GM23338 (cell line): Measurements from ENCODE around the gene SNN. TPM values are rescaled to one million over a fixed set of nuclear protein-coding genes. Genes with fewer than 3 reads are reported as not detected.

Experiments used
- ATAC-seq: fragments of 200-7000 bp; cut with Tn5 transposase; 3 replicates; pipeline ENCODE4 v1.9.1; 2020
- DNase-seq: peaks from one replicate; pipeline ENCODE4 v3.0.0-alpha.2; 2015; ENCODE audit warnings: low spot score
- H2AFZ ChIP-seq: fragments of 200-600 bp; sonication (generic); 2 replicates; pipeline ENCODE4 v1.8.0; 2016; ENCODE audit warnings: antibody characterized with exemption, mild to moderate bottlenecking, moderate library complexity
- H3F3A ChIP-seq: fragments of 200-600 bp; sonication (generic); replicated peaks from 2 replicates; pipeline ENCODE4 v1.8.0; 2017; ENCODE audit warnings: antibody characterized with exemption, mixed run types, low read depth
- H3K27ac ChIP-seq: fragments of 200-600 bp; sonication (generic); 2 replicates; pipeline ENCODE4 v1.6.1; 2016; ENCODE audit warnings: low read depth
- H3K27me3 ChIP-seq: fragments of 200-600 bp; sonication (generic); 2 replicates; pipeline ENCODE4 v1.8.0; 2016; ENCODE audit warnings: mild to moderate bottlenecking, mixed run types, moderate library complexity; ENCODE audit not compliant: insufficient read depth
- H3K36me3 ChIP-seq: fragments of 200-600 bp; sonication (generic); 2 replicates; pipeline ENCODE4 v1.8.0; 2016; ENCODE audit warnings: mild to moderate bottlenecking; ENCODE audit not compliant: insufficient read depth
- H3K4me1 ChIP-seq: fragments of 200-600 bp; sonication (generic); 2 replicates; pipeline ENCODE4 v1.8.0; 2016; ENCODE audit warnings: mild to moderate bottlenecking, moderate library complexity; ENCODE audit not compliant: insufficient read depth
- H3K4me2 ChIP-seq: fragments of 200-600 bp; sonication (generic); 2 replicates; pipeline ENCODE4 v1.7.1; 2017; ENCODE audit warnings: mixed run types
- H3K4me3 ChIP-seq: fragments of 200-600 bp; sonication (generic); 2 replicates; pipeline ENCODE4 v1.6.1; 2016; ENCODE audit warnings: mixed run types
- H3K79me2 ChIP-seq: fragments of 200-600 bp; sonication (generic); replicated peaks from 2 replicates; pipeline ENCODE4 v1.8.0; 2017; ENCODE audit warnings: mild to moderate bottlenecking; ENCODE audit not compliant: insufficient read depth
- H3K9me2 ChIP-seq: fragments of 200-600 bp; sonication (generic); 2 replicates; pipeline ENCODE4 v1.8.0; 2017; ENCODE audit not compliant: insufficient read depth
- H4K20me1 ChIP-seq: fragments of 200-600 bp; sonication (generic); replicated peaks from 2 replicates; pipeline ENCODE4 v1.8.0; 2017; ENCODE audit warnings: mild to moderate bottlenecking; ENCODE audit not compliant: insufficient read depth
- H3K27ac Mint-ChIP-seq: 2 replicates; pipeline ENCODE4 v1.8.0; 2020; ENCODE audit warnings: inconsistent platforms, mild to moderate bottlenecking, moderate library complexity, mixed read lengths
- H3K27me3 Mint-ChIP-seq: 3 replicates; pipeline ENCODE4 v1.8.0; 2022; ENCODE audit warnings: low read depth, mild to moderate bottlenecking, moderate library complexity, mixed read lengths, inconsistent platforms; ENCODE audit not compliant: insufficient read depth, poor library complexity
- H3K36me3 Mint-ChIP-seq: 3 replicates; pipeline ENCODE4 v1.8.0; 2021; ENCODE audit warnings: low read depth, mild to moderate bottlenecking, inconsistent platforms, moderate library complexity, mixed read lengths
- H3K4me1 Mint-ChIP-seq: 3 replicates; pipeline ENCODE4 v1.8.0; 2020; ENCODE audit warnings: mild to moderate bottlenecking, inconsistent platforms, mixed read lengths
- H3K4me3 Mint-ChIP-seq: 3 replicates; pipeline ENCODE4 v1.8.0; 2021; ENCODE audit warnings: moderate library complexity, mild to moderate bottlenecking, inconsistent platforms, mixed read lengths
- H3K9me3 Mint-ChIP-seq: 3 replicates; pipeline ENCODE4 v1.8.0; 2020; ENCODE audit warnings: moderate library complexity, mild to moderate bottlenecking, inconsistent platforms, mixed read lengths
- CREB1 ChIP-seq: fragments of 250-450 bp; sonication (Bioruptor Pico); IDR thresholded peaks from 2 replicates; pipeline ENCODE4 v1.5.0; 2020; ENCODE audit warnings: low read depth, mild to moderate bottlenecking, moderate library complexity
- CTCF ChIP-seq, 2 experiments: fragments of 200-600 bp in 1 of 2; sonication (generic) in 1 of 2; conservative IDR thresholded peaks; 2 replicates each; pipeline versions ENCODE4 v1.5.1 to v1.6.1; 2016 to 2017; ENCODE audit warnings: antibody characterized with exemption in 2 of 2, low read depth in 2 of 2, mild to moderate bottlenecking in 2 of 2, moderate library complexity in 1 of 2
- ETS1 ChIP-seq: IDR thresholded peaks from 2 replicates; pipeline ENCODE4 v1.6.1; 2016; ENCODE audit warnings: antibody characterized with exemption
- EZH2 ChIP-seq: fragments of 200-600 bp; sonication (generic); IDR thresholded peaks from one replicate; pipeline ENCODE4 v1.8.0; 2017; ENCODE audit warnings: antibody characterized with exemption, mild to moderate bottlenecking, low read depth; ENCODE audit not compliant: unreplicated experiment
- EZH2phosphoT487 ChIP-seq: fragments of 200-600 bp; sonication (generic); IDR thresholded peaks from one replicate; pipeline ENCODE4 v1.8.1; 2018; ENCODE audit warnings: antibody characterized with exemption; ENCODE audit not compliant: unreplicated experiment
- JUNB ChIP-seq: IDR thresholded peaks from one replicate; pipeline ENCODE4 v1.6.1; 2016; ENCODE audit warnings: antibody characterized with exemption; ENCODE audit not compliant: unreplicated experiment
- NANOG ChIP-seq: IDR thresholded peaks from 2 replicates; pipeline ENCODE4 v1.6.1; 2016; ENCODE audit warnings: antibody characterized with exemption, borderline replicate concordance
- POLR2AphosphoS5 ChIP-seq: IDR thresholded peaks from 2 replicates; pipeline ENCODE4 v1.6.1; 2016; ENCODE audit warnings: antibody characterized with exemption, low read depth
- REST ChIP-seq: IDR thresholded peaks from one replicate; pipeline ENCODE4 v1.6.1; 2018; ENCODE audit warnings: antibody characterized with exemption; ENCODE audit not compliant: unreplicated experiment
- STAT1 ChIP-seq: IDR thresholded peaks from one replicate; pipeline ENCODE4 v1.6.1; 2016; ENCODE audit warnings: antibody characterized with exemption; ENCODE audit not compliant: unreplicated experiment
- ZNF114 ChIP-seq: fragments of 250-450 bp; sonication (Bioruptor Pico); IDR thresholded peaks from 2 replicates; pipeline ENCODE4 v1.5.0; 2020; ENCODE audit warnings: mild to moderate bottlenecking, moderate library complexity
- ZNF331 ChIP-seq: fragments of 250-450 bp; sonication (Bioruptor Pico); IDR thresholded peaks from 2 replicates; pipeline ENCODE4 v1.5.0; 2020; ENCODE audit warnings: low read depth, mild to moderate bottlenecking, moderate library complexity
- ZNF462 ChIP-seq: fragments of 250-450 bp; sonication (Bioruptor Pico); IDR thresholded peaks from 2 replicates; pipeline ENCODE4 v1.5.0; 2020; ENCODE audit warnings: mild to moderate bottlenecking, moderate library complexity
- polyA plus RNA-seq: library from polyadenylated mRNA; unstranded; fragments of >200 nt; fragmentation: Nextera tagmentation; extraction: Ambion mirVana; gene quantifications from 2 replicates; pipeline ENCODE4 v1.2.1, GENCODE V29; 2016
- total RNA-seq: library from RNA; depleted of rRNA; stranded (reverse); fragments of >200 nt; shearing (Covaris generic); gene quantifications from 2 replicates; pipeline ENCODE4 v1.2.3, GENCODE V29; 2014

SNN gene
- total and polyA plus RNA-seq, 2 experiments from 2014 or later, result 19.0 to 63.3 TPM

GRCh38 chr16:11684231-11685025, 16.2 kb downstream of the SNN start:
- no peak overlapping the region for H2AFZ ChIP-seq
- Mint-ChIP-seq H3K36me3 (peaks cover 25% of the 10 kb centered on the region; the same call in 2 of the 3 replicates), H3K27ac (0 out of 2 replicates have a peak overlapping the region, but pooled peaks have one; percentile 9), H3K27me3 (peaks cover 4% of the 10 kb centered on the region), H3K4me1 (peaks cover 8% of the 10 kb centered on the region; the same call in 2 of the 3 replicates), H3K9me3 (no peaks in the 10 kb centered on the region), H3K4me3 (no peak overlapping the region)
- no peak overlapping the region for H3K4me3 ChIP-seq
- 0 out of 2 replicates have a peak, but pooled peaks cover 2% of the 10 kb centered on the region for H3F3A ChIP-seq
- H3K27me3 ChIP-seq, result no peaks in the 10 kb centered on the region
- H4K20me1 ChIP-seq, result peaks cover 8% of the 10 kb centered on the region; the same call in 1 of the 2 replicates
- no peaks in the 10 kb centered on the region for H3K9me2 ChIP-seq
- no peak for ATAC-seq
- no peak for DNase-seq
- H3K79me2 ChIP-seq, result no peaks in the 10 kb centered on the region
- TF ChIP-seq JUNB (no peak), ETS1 (no peak), NANOG (no peak), ZNF462 (CRISPR knock-in tag) (no peak), EZH2 (no peak), ZNF114 (no peak), POLR2AphosphoS5 (no peak), EZH2phosphoT487 (no peak), ZNF331 (CRISPR knock-in tag) (no peak), CTCF (conservative IDR thresholded peaks at IDR 0.05; ENCODE audit: low read depth in 2 of 2) (no peak), STAT1 (no peak), CREB1 (CRISPR knock-in tag) (no peak), REST (no peak)
- no peak overlapping the region for H3K4me2 ChIP-seq
- 0 out of 2 replicates have a peak, but pooled peaks cover 4% of the 10 kb centered on the region for H3K4me1 ChIP-seq
- H3K27ac ChIP-seq, result no peak overlapping the region
- H3K36me3 ChIP-seq, result peaks cover 8% of the 10 kb centered on the region; the same call in 1 of the 2 replicates
